HEK293 (cell line): ENCODE data around the gene TUBGCP3.
"Not testable (repeated sequence)": the region's sequence is repeated elsewhere in the genome, so short reads cannot be mapped to it uniquely, and the experiment has no call there.

Experiments used
- CTCF ChIP-seq: fragments of 450-650 bp; formaldehyde crosslinking; IDR thresholded peaks from 2 replicates; pipeline ENCODE4 v1.5.1; 2016; ENCODE audit warnings: missing biosample characterization, missing genetic modification characterization
- REST ChIP-seq: fragments of 450-650 bp; formaldehyde crosslinking; IDR thresholded peaks from 2 replicates; pipeline ENCODE4 v1.5.1; 2016; ENCODE audit warnings: missing biosample characterization, missing genetic modification characterization
- ZNF114 ChIP-seq: fragments of 450-650 bp; formaldehyde crosslinking; IDR thresholded peaks from 2 replicates; pipeline ENCODE4 v1.5.0; 2017; ENCODE audit warnings: missing biosample characterization, missing genetic modification characterization
- ZNF133 ChIP-seq: fragments of 450-650 bp; formaldehyde crosslinking; IDR thresholded peaks from 2 replicates; pipeline ENCODE4 v1.5.1; 2016; ENCODE audit warnings: missing biosample characterization, missing genetic modification characterization
- ZNF155 ChIP-seq: fragments of 450-650 bp; formaldehyde crosslinking; IDR thresholded peaks from 2 replicates; pipeline ENCODE4 v1.5.1; 2016; ENCODE audit warnings: missing biosample characterization, missing genetic modification characterization
- ZNF174 ChIP-seq: fragments of 450-650 bp; formaldehyde crosslinking; IDR thresholded peaks from 2 replicates; pipeline ENCODE4 v1.5.0; 2017; ENCODE audit warnings: missing biosample characterization, mild to moderate bottlenecking, missing genetic modification characterization
- ZNF184 ChIP-seq: fragments of 450-650 bp; IDR thresholded peaks from 2 replicates; pipeline ENCODE4 v1.5.1; 2018; ENCODE audit warnings: missing biosample characterization, mild to moderate bottlenecking, missing genetic modification characterization
- ZNF549 ChIP-seq: fragments of 450-650 bp; IDR thresholded peaks from 2 replicates; pipeline ENCODE4 v1.5.1; 2018; ENCODE audit warnings: missing biosample characterization, missing genetic modification characterization, mild to moderate bottlenecking, inconsistent platforms, moderate library complexity
- ZNF561 ChIP-seq: fragments of 450-650 bp; IDR thresholded peaks from 2 replicates; pipeline ENCODE4 v1.5.1; 2018; ENCODE audit warnings: missing biosample characterization, missing genetic modification characterization, borderline replicate concordance
- ZNF596 ChIP-seq: fragments of 450-650 bp; IDR thresholded peaks from 2 replicates; pipeline ENCODE4 v1.5.0; 2018; ENCODE audit warnings: missing biosample characterization, mild to moderate bottlenecking, missing genetic modification characterization, moderate library complexity
- ZNF785 ChIP-seq: fragments of 450-650 bp; formaldehyde crosslinking; IDR thresholded peaks from 2 replicates; pipeline ENCODE4 v1.5.1; 2016; ENCODE audit warnings: missing biosample characterization, missing genetic modification characterization
- TF ChIP-seq, protein P1 (sequence below): fragments of 450-650 bp; formaldehyde crosslinking; IDR thresholded peaks from 2 replicates; pipeline ENCODE4 v1.5.1; 2016; ENCODE audit warnings: missing biosample characterization, missing genetic modification characterization
- TF ChIP-seq, protein P2 (sequence below): fragments of 450-650 bp; formaldehyde crosslinking; IDR thresholded peaks from 2 replicates; pipeline ENCODE4 v1.5.1; 2016; ENCODE audit warnings: missing biosample characterization, missing genetic modification characterization, borderline replicate concordance

GRCh38 chr13:112548975-112549374 is 39.0 kb downstream of the TUBGCP3 start:
- not testable (repeated sequence) for TF ChIP-seq CTCF; ZNF785; ZNF184 (tag by site-specific recombination); ZNF549 (tag by site-specific recombination); ZNF114 (tag by site-specific recombination); ZNF133 (tag by site-specific recombination); ZNF561 (tag by site-specific recombination); ZNF155; REST (tag by site-specific recombination); ZNF174; ZNF596
- TF ChIP-seq, protein P1, sequence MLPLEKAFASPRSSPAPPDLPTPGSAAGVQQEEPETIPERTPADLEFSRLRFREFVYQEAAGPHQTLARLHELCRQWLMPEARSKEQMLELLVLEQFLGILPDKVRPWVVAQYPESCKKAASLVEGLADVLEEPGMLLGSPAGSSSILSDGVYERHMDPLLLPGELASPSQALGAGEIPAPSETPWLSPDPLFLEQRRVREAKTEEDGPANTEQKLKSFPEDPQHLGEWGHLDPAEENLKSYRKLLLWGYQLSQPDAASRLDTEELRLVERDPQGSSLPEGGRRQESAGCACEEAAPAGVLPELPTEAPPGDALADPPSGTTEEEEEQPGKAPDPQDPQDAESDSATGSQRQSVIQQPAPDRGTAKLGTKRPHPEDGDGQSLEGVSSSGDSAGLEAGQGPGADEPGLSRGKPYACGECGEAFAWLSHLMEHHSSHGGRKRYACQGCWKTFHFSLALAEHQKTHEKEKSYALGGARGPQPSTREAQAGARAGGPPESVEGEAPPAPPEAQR (tag by site-specific recombination) = not testable (repeated sequence)
- TF ChIP-seq, protein P2, sequence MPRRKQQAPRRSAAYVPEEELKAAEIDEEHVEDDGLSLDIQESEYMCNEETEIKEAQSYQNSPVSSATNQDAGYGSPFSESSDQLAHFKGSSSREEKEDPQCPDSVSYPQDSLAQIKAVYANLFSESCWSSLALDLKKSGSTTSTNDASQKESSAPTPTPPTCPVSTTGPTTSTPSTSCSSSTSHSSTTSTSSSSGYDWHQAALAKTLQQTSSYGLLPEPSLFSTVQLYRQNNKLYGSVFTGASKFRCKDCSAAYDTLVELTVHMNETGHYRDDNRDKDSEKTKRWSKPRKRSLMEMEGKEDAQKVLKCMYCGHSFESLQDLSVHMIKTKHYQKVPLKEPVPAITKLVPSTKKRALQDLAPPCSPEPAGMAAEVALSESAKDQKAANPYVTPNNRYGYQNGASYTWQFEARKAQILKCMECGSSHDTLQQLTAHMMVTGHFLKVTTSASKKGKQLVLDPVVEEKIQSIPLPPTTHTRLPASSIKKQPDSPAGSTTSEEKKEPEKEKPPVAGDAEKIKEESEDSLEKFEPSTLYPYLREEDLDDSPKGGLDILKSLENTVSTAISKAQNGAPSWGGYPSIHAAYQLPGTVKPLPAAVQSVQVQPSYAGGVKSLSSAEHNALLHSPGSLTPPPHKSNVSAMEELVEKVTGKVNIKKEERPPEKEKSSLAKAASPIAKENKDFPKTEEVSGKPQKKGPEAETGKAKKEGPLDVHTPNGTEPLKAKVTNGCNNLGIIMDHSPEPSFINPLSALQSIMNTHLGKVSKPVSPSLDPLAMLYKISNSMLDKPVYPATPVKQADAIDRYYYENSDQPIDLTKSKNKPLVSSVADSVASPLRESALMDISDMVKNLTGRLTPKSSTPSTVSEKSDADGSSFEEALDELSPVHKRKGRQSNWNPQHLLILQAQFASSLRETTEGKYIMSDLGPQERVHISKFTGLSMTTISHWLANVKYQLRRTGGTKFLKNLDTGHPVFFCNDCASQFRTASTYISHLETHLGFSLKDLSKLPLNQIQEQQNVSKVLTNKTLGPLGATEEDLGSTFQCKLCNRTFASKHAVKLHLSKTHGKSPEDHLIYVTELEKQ (tag by site-specific recombination) = not testable (repeated sequence)
